Neutrophil (primary cell): ENCODE data around the gene CD79B.
A peak's percentile ranks its signal among the peaks of the same experiment; 100 is the strongest.

Source experiments
- H3K27ac ChIP-seq: fragments of 200-600 bp; sonication (generic); 2 replicates; pipeline ENCODE4 v1.5.1; 2016; ENCODE audit warnings: mild to moderate bottlenecking, moderate library complexity
- H3K27me3 ChIP-seq: fragments of 200-600 bp; sonication (generic); 2 replicates; pipeline ENCODE4 v1.6.0; 2016; ENCODE audit warnings: mild to moderate bottlenecking
- H3K36me3 ChIP-seq: fragments of 200-600 bp; sonication (generic); 2 replicates; pipeline ENCODE4 v1.5.1; 2017
- H3K4me1 ChIP-seq, 2 experiments: fragments of 200-600 bp in 1 of 2; sonication (generic) in 1 of 2; 1 replicate in 1 of 2; 2 replicates in 1 of 2; pipeline versions ENCODE4 v1.5.1 to v1.6.1; 2013 to 2016; ENCODE audit warnings: low read depth in 1 of 2, low read length in 1 of 2, mild to moderate bottlenecking in 1 of 2, moderate library complexity in 1 of 2; ENCODE audit not compliant: control insufficient read depth in 1 of 2, insufficient read depth in 1 of 2
- H3K4me3 ChIP-seq, 2 experiments: fragments of 200-600 bp in 1 of 2; sonication (generic) in 1 of 2; 1 replicate in 1 of 2; 2 replicates in 1 of 2; pipeline ENCODE4 v1.5.1; 2013 to 2016; ENCODE audit warnings: low read depth in 1 of 2, low read length in 1 of 2, mild to moderate bottlenecking in 1 of 2, moderate library complexity in 1 of 2
- H3K9me3 ChIP-seq: fragments of 200-600 bp; sonication (generic); 2 replicates; pipeline ENCODE4 v1.5.1; 2016
- CTCF ChIP-seq: fragments of 200-600 bp; sonication (generic); IDR thresholded peaks from 2 replicates; pipeline ENCODE4 v1.5.1; 2016; ENCODE audit warnings: antibody characterized with exemption

Gene CD79B

GRCh38 chr17:63950940-63951907, 19.1 kb upstream of the CD79B start:
- no peak for TF ChIP-seq CTCF
- Histone ChIP-seq H3K36me3 (no peaks in the 10 kb centered on the region), H3K27me3 (no peaks in the 10 kb centered on the region), H3K4me1 (peaks cover 6 to 8% of the 10 kb centered on the region in 2 experiments), H3K27ac (no peak overlapping the region), H3K9me3 (no peaks in the 10 kb centered on the region), H3K4me3 (no peak overlapping the region)

DNA sequence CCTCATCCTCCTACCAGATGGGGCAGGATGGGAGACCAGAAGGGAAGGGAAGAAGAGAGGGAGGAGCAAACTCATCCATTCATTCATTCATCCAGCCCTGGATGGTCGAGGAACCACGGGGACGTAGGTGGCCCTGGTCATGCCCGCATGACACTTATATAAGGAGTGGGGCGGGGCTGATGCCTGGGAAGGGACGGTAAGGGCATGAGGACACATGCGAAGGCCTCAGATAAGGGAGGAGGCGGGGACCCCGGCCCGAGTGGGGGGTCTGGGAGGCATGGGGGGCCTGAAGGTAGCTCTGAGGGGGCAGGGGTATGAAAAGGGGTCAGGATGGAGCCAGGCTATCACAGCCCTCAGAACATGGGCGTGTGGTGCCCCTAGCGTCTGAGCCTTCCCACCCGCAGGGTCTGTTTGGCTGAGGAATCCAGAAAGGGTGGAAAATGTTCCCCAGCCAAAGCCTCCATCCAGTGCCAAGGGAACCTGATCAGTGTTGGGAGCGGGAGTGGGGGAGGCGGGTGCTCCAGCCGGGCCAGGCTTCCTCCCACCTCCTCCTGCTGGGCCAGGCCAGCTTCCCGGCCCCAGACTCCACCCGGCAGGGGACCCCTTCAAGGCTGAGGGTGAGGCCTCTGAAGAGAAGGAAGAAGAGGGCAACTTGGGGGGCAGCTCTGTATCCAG, 17.6 kb upstream of the CD79B start:
- TF ChIP-seq CTCF, result no peak
- Histone ChIP-seq H3K36me3 (no peaks in the 10 kb centered on the region), H3K27me3 (no peaks in the 10 kb centered on the region), H3K27ac (no peak overlapping the region), H3K4me3 (no peak overlapping the region), H3K4me1 (peaks cover 14 to 16% of the 10 kb centered on the region in 2 experiments), H3K9me3 (no peaks in the 10 kb centered on the region)

GRCh38 chr17:63948521-63948920, 16.4 kb upstream of the CD79B start:
- Histone ChIP-seq H3K4me3 (no peak overlapping the region), H3K36me3 (no peaks in the 10 kb centered on the region), H3K9me3 (no peaks in the 10 kb centered on the region), H3K27ac (no peak overlapping the region), H3K27me3 (no peaks in the 10 kb centered on the region), H3K4me1 (peaks cover 14 to 16% of the 10 kb centered on the region in 2 experiments)
- TF ChIP-seq CTCF, result no peak

GRCh38 chr17:63947711-63948330, 15.7 kb upstream of the CD79B start:
- no peaks in the 10 kb centered on the region for H3K27me3 ChIP-seq
- no peaks in the 10 kb centered on the region for H3K36me3 ChIP-seq
- H3K9me3 ChIP-seq, result no peaks in the 10 kb centered on the region
- H3K4me3 ChIP-seq, result no peak overlapping the region
- no peak for TF ChIP-seq CTCF
- peaks cover 14 to 16% of the 10 kb centered on the region in 2 experiments for H3K4me1 ChIP-seq
- no peak overlapping the region for H3K27ac ChIP-seq

GRCh38 chr17:63946440-63947363, 14.6 kb upstream of the CD79B start:
- Histone ChIP-seq H3K4me1 (peaks cover 14 to 16% of the 10 kb centered on the region in 2 experiments), H3K27me3 (no peaks in the 10 kb centered on the region), H3K36me3 (no peaks in the 10 kb centered on the region), H3K27ac (peak overlapping the region; percentile 90), H3K9me3 (no peaks in the 10 kb centered on the region), H3K4me3 (peak overlapping the region; percentile 53 to 64)
- peak; percentile 78 for TF ChIP-seq CTCF
